Loucy (cell line): ENCODE data around the gene SLC22A23.

Experiments used
- H2AFZ ChIP-seq: fragments of 200-600 bp; sonication (generic); 2 replicates; pipeline ENCODE4 v1.6.0; 2016; ENCODE audit warnings: antibody characterized with exemption, mild to moderate bottlenecking, low read length, moderate library complexity
- H3F3A ChIP-seq: fragments of 200-600 bp; 2 replicates; pipeline ENCODE4 v1.6.0; 2016; ENCODE audit warnings: antibody characterized with exemption, low read depth, mild to moderate bottlenecking
- H3K27me3 ChIP-seq: fragments of 200-600 bp; sonication (generic); 2 replicates; pipeline ENCODE4 v1.6.1; 2014; ENCODE audit warnings: low read length, mild to moderate bottlenecking; ENCODE audit not compliant: insufficient read depth, poor library complexity, severe bottlenecking
- H3K36me3 ChIP-seq: fragments of 200-600 bp; sonication (generic); 2 replicates; pipeline ENCODE4 v1.6.1; 2016; ENCODE audit warnings: low read length; ENCODE audit not compliant: insufficient read depth
- H3K4me1 ChIP-seq: fragments of 200-600 bp; sonication (generic); 2 replicates; pipeline ENCODE4 v1.5.1; 2014; ENCODE audit warnings: low read length, mild to moderate bottlenecking; ENCODE audit not compliant: insufficient read depth, poor library complexity, severe bottlenecking
- H3K4me2 ChIP-seq: fragments of 200-600 bp; sonication (generic); 2 replicates; pipeline ENCODE4 v1.6.0; 2014; ENCODE audit warnings: antibody characterized with exemption, low read length, low read depth, mild to moderate bottlenecking; ENCODE audit not compliant: poor library complexity, severe bottlenecking
- H3K4me3 ChIP-seq: fragments of 200-600 bp; sonication (generic); 2 replicates; pipeline ENCODE4 v1.5.1; 2014; ENCODE audit warnings: low read length, mild to moderate bottlenecking, mixed read lengths; ENCODE audit not compliant: poor library complexity, severe bottlenecking
- H3K79me2 ChIP-seq: fragments of 200-600 bp; sonication (generic); 2 replicates; pipeline ENCODE4 v1.6.1; 2014; ENCODE audit warnings: low read length; ENCODE audit not compliant: insufficient read depth
- H3K9ac ChIP-seq: fragments of 200-600 bp; sonication (generic); 2 replicates; pipeline ENCODE4 v1.6.0; 2014; ENCODE audit warnings: mild to moderate bottlenecking, low read depth, low read length, moderate library complexity; ENCODE audit not compliant: poor library complexity, severe bottlenecking
- H3K9me2 ChIP-seq: fragments of 200-600 bp; sonication (generic); replicated peaks from 2 replicates; pipeline ENCODE4 v1.6.1; 2016; ENCODE audit warnings: low read depth, low read length, mixed read lengths
- H3K9me3 ChIP-seq: fragments of 200-600 bp; sonication (generic); 2 replicates; pipeline ENCODE4 v1.6.1; 2014; ENCODE audit warnings: mild to moderate bottlenecking, antibody characterized with exemption, low read length, low read depth; ENCODE audit not compliant: insufficient read depth
- H4K20me1 ChIP-seq: fragments of 200-600 bp; sonication (generic); 2 replicates; pipeline ENCODE4 v1.6.0; 2014; ENCODE audit warnings: antibody characterized with exemption, low read length, mild to moderate bottlenecking; ENCODE audit not compliant: insufficient read depth, poor library complexity, severe bottlenecking
- EZH2phosphoT487 ChIP-seq: fragments of 200-600 bp; IDR thresholded peaks from 2 replicates; pipeline ENCODE4 v1.6.1; 2018; ENCODE audit warnings: antibody characterized with exemption, mild to moderate bottlenecking, moderate library complexity, borderline replicate concordance
- TF ChIP-seq, protein P1 (sequence below): fragments of 200-600 bp; sonication (generic); conservative IDR thresholded peaks from 2 replicates; pipeline ENCODE4 v1.5.1; 2014; ENCODE audit warnings: mild to moderate bottlenecking, antibody characterized with exemption, low read length

SLC22A23 gene

DNA sequence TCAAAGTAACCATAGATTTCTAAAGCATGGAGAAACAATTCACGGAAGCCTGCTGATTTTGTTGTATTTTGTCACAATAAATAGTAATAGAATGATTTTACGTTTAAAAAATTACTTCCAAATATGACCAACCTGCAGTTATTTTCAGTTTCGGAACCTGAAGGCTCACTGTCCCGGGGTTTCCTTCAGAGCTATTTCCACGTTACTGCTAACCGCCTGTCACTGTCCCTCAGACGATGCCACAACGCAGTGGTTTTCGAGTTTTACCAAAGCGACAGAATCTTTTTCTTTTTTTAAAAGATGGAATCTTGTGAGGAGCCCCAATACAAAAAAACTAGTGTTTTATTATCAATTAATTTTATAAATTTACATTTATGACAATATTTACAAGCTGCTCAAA lies 157.6 kb downstream of the SLC22A23 start:
- no peaks in the 10 kb centered on the region for H3F3A ChIP-seq
- H3K79me2 ChIP-seq = no peaks in the 10 kb centered on the region
- H3K9me2 ChIP-seq = no peaks in the 10 kb centered on the region
- no peaks in the 10 kb centered on the region for H3K9me3 ChIP-seq
- no peaks in the 10 kb centered on the region for H4K20me1 ChIP-seq
- H3K4me1 ChIP-seq = no peaks in the 10 kb centered on the region
- H3K36me3 ChIP-seq = no peaks in the 10 kb centered on the region
- H3K4me2 ChIP-seq = no peak overlapping the region
- H3K9ac ChIP-seq = no peak overlapping the region
- H3K27me3 ChIP-seq = no peaks in the 10 kb centered on the region
- TF ChIP-seq, protein P1, sequence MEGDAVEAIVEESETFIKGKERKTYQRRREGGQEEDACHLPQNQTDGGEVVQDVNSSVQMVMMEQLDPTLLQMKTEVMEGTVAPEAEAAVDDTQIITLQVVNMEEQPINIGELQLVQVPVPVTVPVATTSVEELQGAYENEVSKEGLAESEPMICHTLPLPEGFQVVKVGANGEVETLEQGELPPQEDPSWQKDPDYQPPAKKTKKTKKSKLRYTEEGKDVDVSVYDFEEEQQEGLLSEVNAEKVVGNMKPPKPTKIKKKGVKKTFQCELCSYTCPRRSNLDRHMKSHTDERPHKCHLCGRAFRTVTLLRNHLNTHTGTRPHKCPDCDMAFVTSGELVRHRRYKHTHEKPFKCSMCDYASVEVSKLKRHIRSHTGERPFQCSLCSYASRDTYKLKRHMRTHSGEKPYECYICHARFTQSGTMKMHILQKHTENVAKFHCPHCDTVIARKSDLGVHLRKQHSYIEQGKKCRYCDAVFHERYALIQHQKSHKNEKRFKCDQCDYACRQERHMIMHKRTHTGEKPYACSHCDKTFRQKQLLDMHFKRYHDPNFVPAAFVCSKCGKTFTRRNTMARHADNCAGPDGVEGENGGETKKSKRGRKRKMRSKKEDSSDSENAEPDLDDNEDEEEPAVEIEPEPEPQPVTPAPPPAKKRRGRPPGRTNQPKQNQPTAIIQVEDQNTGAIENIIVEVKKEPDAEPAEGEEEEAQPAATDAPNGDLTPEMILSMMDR = no peak
- TF ChIP-seq EZH2phosphoT487 = no peak
- H2AFZ ChIP-seq = no peak overlapping the region
- no peak overlapping the region for H3K4me3 ChIP-seq

- no peaks in the 10 kb centered on the region for H4K20me1 ChIP-seq
- no peaks in the 10 kb centered on the region for H3K27me3 ChIP-seq
- no peak overlapping the region for H2AFZ ChIP-seq
- H3K4me2 ChIP-seq = no peak overlapping the region
- H3K4me3 ChIP-seq = no peak overlapping the region
- H3K4me1 ChIP-seq = no peaks in the 10 kb centered on the region
- no peaks in the 10 kb centered on the region for H3K9me3 ChIP-seq
- no peak overlapping the region for H3K9ac ChIP-seq
- no peaks in the 10 kb centered on the region for H3K36me3 ChIP-seq
- H3F3A ChIP-seq = no peaks in the 10 kb centered on the region
- no peaks in the 10 kb centered on the region for H3K79me2 ChIP-seq
- TF ChIP-seq, protein P1 = no peak
- no peak for TF ChIP-seq EZH2phosphoT487
- no peaks in the 10 kb centered on the region for H3K9me2 ChIP-seq
Observed at GRCh38 chr6:3297909-3298308, 158.9 kb downstream of the SLC22A23 start.

GRCh38 chr6:3297006-3297405 lies 159.8 kb downstream of the SLC22A23 start:
- H3K36me3 ChIP-seq = no peaks in the 10 kb centered on the region
- no peaks in the 10 kb centered on the region for H3K79me2 ChIP-seq
- no peaks in the 10 kb centered on the region for H4K20me1 ChIP-seq
- TF ChIP-seq EZH2phosphoT487 = no peak
- TF ChIP-seq, protein P1 = no peak
- no peaks in the 10 kb centered on the region for H3K9me2 ChIP-seq
- H3K4me3 ChIP-seq = no peak overlapping the region
- H3K4me1 ChIP-seq = no peaks in the 10 kb centered on the region
- H3K9me3 ChIP-seq = no peaks in the 10 kb centered on the region
- H3F3A ChIP-seq = no peaks in the 10 kb centered on the region
- H3K27me3 ChIP-seq = no peaks in the 10 kb centered on the region
- H2AFZ ChIP-seq = no peak overlapping the region
- no peak overlapping the region for H3K9ac ChIP-seq
- no peak overlapping the region for H3K4me2 ChIP-seq
